Effector memory CD4-positive, alpha-beta T cell (primary cell): ENCODE results near the gene SIRT7.

Source experiments
- DNase-seq, 3 donors: peaks; one replicate each; pipeline ENCODE4 v3.0.0-alpha.2; 2020
- H3K27ac ChIP-seq: 2 replicates; pipeline ENCODE4 v1.7.0; 2013; ENCODE audit warnings: mild to moderate bottlenecking, low read length, moderate library complexity; ENCODE audit not compliant: insufficient read depth, poor library complexity, severe bottlenecking
- H3K27me3 ChIP-seq: replicated peaks from 2 replicates; pipeline ENCODE4 v1.7.0; 2013; ENCODE audit warnings: mild to moderate bottlenecking, low read length; ENCODE audit not compliant: insufficient read depth, control insufficient read depth, poor library complexity, severe bottlenecking
- H3K36me3 ChIP-seq: 2 replicates; pipeline ENCODE4 v1.7.0; 2013; ENCODE audit warnings: mild to moderate bottlenecking, low read length, moderate library complexity; ENCODE audit not compliant: control insufficient read depth, insufficient read depth
- H3K4me1 ChIP-seq: 2 replicates; pipeline ENCODE4 v1.7.0; 2013; ENCODE audit warnings: low read length, mild to moderate bottlenecking; ENCODE audit not compliant: control insufficient read depth, insufficient read depth, poor library complexity, severe bottlenecking
- H3K4me3 ChIP-seq: 2 replicates; pipeline ENCODE4 v1.7.0; 2013; ENCODE audit warnings: low read length, low read depth, mild to moderate bottlenecking; ENCODE audit not compliant: insufficient read depth, poor library complexity, severe bottlenecking
- H3K9me3 ChIP-seq: 2 replicates; pipeline ENCODE4 v1.7.0; 2013; ENCODE audit warnings: mild to moderate bottlenecking, low read length, moderate library complexity; ENCODE audit not compliant: control insufficient read depth

The SIRT7 gene

DNA sequence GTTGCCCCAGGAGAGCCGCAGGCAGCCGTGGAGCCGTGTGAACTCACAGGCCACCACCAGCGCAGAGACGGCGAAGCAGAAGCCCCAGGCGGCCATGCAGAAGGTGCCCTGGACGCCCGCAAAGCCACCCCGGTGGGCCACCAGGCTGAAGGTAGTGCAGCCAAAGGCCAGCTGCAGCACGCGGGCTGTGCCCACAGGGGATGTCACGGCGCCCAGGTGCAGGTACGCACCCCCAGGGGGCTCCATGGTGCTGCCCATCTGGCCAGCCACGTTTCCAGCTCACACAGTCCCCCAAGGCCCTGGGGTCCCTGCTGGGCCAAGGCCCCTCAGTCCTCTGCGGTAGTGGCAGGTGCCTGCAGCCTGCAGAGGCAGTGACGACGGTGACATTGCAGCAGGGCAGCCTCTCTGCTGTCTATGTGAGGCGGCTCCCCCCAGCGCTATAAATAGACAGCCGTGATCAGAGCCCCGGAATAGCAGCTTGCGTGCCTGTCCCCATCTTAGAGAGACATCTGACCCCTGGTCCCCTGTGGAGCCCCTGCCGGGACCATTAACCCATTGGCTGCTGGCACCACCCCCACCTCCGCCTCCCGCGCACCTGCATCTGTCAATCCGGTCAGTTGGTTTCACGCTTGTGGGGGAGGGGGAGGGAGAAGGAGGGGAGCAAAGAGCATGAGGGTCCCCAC, 23.6 kb upstream of the SIRT7 start:
- no peak overlapping the region for H3K4me3 ChIP-seq
- H3K27ac ChIP-seq, result no peak overlapping the region
- H3K27me3 ChIP-seq, result peaks cover 6% of the 10 kb centered on the region
- no peak for DNase-seq
- peaks cover 5% of the 10 kb centered on the region for H3K4me1 ChIP-seq
- H3K36me3 ChIP-seq, result no peaks in the 10 kb centered on the region
- no peaks in the 10 kb centered on the region for H3K9me3 ChIP-seq

DNA sequence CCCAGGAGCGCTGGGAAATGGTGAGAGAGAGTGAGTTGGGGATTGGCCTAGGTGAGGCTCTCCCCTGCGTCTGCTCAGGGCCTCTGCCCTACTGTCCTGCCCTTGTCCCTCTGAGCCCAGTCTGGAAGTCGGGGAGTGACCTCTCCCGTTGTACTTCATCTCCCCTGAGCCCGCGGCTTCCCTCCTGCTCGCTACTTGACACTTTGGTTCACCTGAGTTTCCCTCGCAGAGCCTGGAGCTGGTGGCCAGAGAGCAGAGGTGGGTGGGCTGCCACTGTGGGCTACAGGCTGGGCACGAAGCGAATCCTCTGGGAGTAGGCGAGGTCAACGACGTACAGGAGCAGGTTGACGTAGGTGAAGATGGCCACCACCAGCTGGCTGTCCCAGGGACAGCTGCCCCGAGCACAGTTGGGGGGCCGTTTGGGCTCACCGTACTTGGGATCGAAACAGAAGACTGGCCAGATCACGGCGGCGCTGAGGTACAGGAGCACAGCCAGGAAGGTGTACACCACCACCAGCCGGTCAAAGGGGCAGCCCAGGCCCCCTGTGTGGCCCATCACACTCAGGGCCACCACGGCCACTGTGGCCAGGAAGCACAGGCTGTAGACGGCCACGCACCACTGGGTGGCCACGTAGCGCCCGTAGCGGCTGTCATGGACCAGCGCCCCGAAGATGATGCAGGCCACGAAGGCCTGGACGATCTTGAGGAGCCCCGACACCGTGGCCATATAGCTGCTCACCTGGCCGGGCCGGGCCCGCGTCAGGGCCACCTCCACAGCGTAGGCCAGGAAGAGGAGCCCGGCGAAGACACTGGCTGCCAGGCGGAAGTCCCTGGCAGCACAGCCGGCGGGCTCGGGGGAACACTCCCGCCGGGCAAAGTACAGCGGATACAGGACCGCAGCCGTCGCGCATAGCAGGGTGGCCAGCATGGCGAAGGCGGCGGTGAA, 22.8 kb upstream of the SIRT7 start:
- H3K9me3 ChIP-seq, result no peaks in the 10 kb centered on the region
- H3K27ac ChIP-seq, result no peak overlapping the region
- peaks cover 8% of the 10 kb centered on the region for H3K4me1 ChIP-seq
- no peak overlapping the region for H3K4me3 ChIP-seq
- H3K27me3 ChIP-seq, result peaks cover 6% of the 10 kb centered on the region
- DNase-seq, result no peak
- H3K36me3 ChIP-seq, result no peaks in the 10 kb centered on the region

DNA sequence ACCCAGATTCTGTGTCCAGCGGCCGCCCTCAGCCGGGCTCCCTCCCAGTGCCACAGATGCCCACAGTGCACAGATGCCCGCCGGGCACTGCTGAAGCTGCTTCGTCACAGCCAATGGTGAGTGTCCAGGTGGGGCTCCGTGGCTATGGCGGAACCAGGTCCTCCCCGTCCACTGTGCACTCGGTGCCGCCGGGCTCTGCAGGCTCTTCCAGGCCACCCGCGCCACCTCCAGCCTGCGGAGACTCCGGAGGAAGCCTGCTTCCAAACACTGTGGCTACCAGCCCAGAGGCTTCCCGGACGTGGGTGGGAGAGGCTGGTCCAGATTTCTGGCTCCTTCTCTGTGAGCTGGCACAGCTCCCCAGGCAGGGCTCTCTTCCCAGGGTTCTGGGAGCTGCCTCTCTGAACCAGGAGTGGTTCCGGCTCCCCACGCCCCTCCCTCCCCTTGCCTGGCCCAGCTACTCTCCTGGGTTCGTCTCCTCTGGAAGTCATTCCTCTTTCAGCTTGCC, 22.0 kb upstream of the SIRT7 start:
- no peak for DNase-seq
- Histone ChIP-seq H3K4me3 (no peak overlapping the region), H3K9me3 (no peaks in the 10 kb centered on the region), H3K27ac (no peak overlapping the region), H3K27me3 (peaks cover 6% of the 10 kb centered on the region), H3K36me3 (no peaks in the 10 kb centered on the region), H3K4me1 (peaks cover 8% of the 10 kb centered on the region)

DNA sequence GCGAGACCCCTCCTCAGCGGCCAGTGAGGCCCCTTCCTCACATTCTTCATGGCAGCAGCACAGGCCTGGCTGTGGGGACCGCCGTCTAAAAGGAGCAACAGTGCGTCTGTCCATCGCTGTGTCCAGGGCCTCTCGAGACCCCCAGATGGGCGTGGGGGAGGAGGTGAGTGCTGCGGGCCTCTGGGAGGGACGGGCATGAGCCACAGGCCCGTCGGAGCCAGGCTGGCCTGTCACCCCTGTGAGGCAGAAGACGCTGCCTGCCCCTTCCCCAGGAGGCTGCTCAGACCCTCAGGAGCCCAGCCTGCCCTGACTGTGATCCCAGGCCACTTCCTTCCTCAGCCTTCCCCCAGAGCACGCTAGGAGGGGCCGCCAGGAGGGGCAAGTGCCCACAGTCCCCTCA, 21.2 kb upstream of the SIRT7 start:
- H3K27ac ChIP-seq, result no peak overlapping the region
- H3K4me1 ChIP-seq, result peaks cover 8% of the 10 kb centered on the region
- peaks cover 6% of the 10 kb centered on the region for H3K27me3 ChIP-seq
- no peaks in the 10 kb centered on the region for H3K36me3 ChIP-seq
- no peak for DNase-seq
- no peak overlapping the region for H3K4me3 ChIP-seq
- no peaks in the 10 kb centered on the region for H3K9me3 ChIP-seq

DNA sequence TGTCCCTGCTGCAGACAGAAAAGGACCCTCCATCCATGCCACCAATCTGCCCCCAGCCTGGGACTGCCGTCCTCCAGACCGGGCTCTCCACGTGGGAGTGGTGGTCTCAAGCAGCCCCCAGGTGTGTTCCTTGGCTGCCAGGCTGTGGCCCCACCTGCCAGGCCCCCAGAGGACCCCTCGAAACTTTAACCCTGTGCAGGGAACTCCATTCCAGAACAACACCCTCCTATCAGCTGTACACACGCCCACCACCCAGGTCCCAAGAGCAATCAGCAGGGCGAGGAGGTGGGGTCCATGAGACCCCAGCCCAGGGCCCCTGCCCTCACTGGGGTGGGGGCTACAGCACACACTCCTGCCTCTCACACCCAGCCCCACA, 17.7 kb upstream of the SIRT7 start:
- H3K4me3 ChIP-seq, result no peak overlapping the region
- H3K36me3 ChIP-seq, result no peaks in the 10 kb centered on the region
- DNase-seq, result no peak
- H3K4me1 ChIP-seq, result peaks cover 8% of the 10 kb centered on the region
- no peaks in the 10 kb centered on the region for H3K27me3 ChIP-seq
- H3K9me3 ChIP-seq, result no peaks in the 10 kb centered on the region
- H3K27ac ChIP-seq, result no peak overlapping the region

GRCh38 chr17:81934850-81935708, 17.1 kb upstream of the SIRT7 start:
- Histone ChIP-seq H3K4me3 (no peak overlapping the region), H3K36me3 (no peaks in the 10 kb centered on the region), H3K4me1 (peaks cover 8% of the 10 kb centered on the region), H3K27ac (no peak overlapping the region), H3K9me3 (no peaks in the 10 kb centered on the region), H3K27me3 (no peaks in the 10 kb centered on the region)
- no peak for DNase-seq

- no peaks in the 10 kb centered on the region for H3K9me3 ChIP-seq
- no peaks in the 10 kb centered on the region for H3K36me3 ChIP-seq
- H3K27ac ChIP-seq, result no peak overlapping the region
- peaks cover under 1% of the 10 kb centered on the region for H3K27me3 ChIP-seq
- no peak for DNase-seq
- H3K4me1 ChIP-seq, result peaks cover 8% of the 10 kb centered on the region
- H3K4me3 ChIP-seq, result no peak overlapping the region
Measured at GRCh38 chr17:81934098-81934757, 16.3 kb upstream of the SIRT7 start.

GRCh38 chr17:81933178-81933699, 15.3 kb upstream of the SIRT7 start:
- no peak overlapping the region for H3K27ac ChIP-seq
- H3K4me3 ChIP-seq, result no peak overlapping the region
- H3K36me3 ChIP-seq, result no peaks in the 10 kb centered on the region
- DNase-seq, result no peak
- H3K9me3 ChIP-seq, result no peaks in the 10 kb centered on the region
- H3K4me1 ChIP-seq, result peaks cover 13% of the 10 kb centered on the region
- peaks cover 9% of the 10 kb centered on the region for H3K27me3 ChIP-seq

DNA sequence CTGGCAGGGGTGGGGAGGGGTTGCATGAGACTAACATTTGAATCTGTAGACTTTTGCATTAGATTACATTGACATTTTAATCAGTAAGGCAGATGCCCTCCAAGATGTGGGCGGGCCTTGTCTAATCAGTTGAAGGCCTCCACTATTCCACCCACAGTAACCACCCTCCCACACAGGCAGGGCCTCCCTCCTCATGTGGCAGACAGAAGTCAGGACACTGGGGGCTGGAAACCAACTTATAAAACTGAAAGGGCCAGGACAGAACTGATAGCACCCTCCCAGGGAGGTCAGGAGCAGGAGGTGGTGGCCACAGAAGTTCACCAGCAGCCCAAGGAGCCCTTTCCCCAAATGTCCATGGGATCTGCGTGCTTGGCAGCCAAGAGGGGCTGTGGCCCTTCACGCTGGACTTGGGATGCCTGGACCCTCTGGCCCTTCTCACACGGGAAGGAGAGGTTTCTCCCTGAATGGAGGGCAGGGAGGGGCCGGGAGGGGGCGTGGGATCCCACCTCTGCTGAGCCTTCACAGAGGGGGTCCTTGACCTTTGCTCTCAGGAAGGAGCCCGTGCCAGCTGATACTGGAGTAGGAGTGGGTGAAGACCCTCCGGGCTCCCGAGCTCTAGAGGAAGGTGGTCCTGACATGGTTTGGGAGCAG, 14.5 kb upstream of the SIRT7 start:
- H3K9me3 ChIP-seq, result no peaks in the 10 kb centered on the region
- no peak for DNase-seq
- no peaks in the 10 kb centered on the region for H3K36me3 ChIP-seq
- H3K4me1 ChIP-seq, result peaks cover 14% of the 10 kb centered on the region
- no peak overlapping the region for H3K4me3 ChIP-seq
- no peak overlapping the region for H3K27ac ChIP-seq
- H3K27me3 ChIP-seq, result peaks cover 9% of the 10 kb centered on the region
